Fibroblast of lung (primary cell): Measurements from ENCODE around the gene PCDHA1.

ENCODE experiments used
- CTCF ChIP-seq, 2 donors: IDR thresholded peaks in 1 of 2; conservative IDR thresholded peaks in 1 of 2; 1 replicate in 1 of 2; 2 replicates in 1 of 2; pipeline ENCODE4 v1.5.1; 2011 to 2012; ENCODE audit warnings: low read length in 2 of 2, control low read depth in 1 of 2, inconsistent platforms in 1 of 2, low read depth in 1 of 2, mild to moderate bottlenecking in 1 of 2
- EZH2 ChIP-seq: IDR thresholded peaks from 2 replicates; pipeline ENCODE4 v1.5.1; 2012; ENCODE audit warnings: low read length, control low read depth, mild to moderate bottlenecking; ENCODE audit errors: missing control alignments

GRCh38 chr5:141031006-141031405 lies 245.1 kb downstream of the PCDHA1 start:
- TF ChIP-seq CTCF (conservative IDR thresholded peaks at IDR 0.05 in 1 of 2, IDR thresholded peaks at IDR 0.05 in 1 of 2; ENCODE audit: low read depth in 1 of 2, low read length in 2 of 2), result no peak
- TF ChIP-seq EZH2, result no peak
